Measurements from ENCODE around the gene NOA1.
A peak's percentile ranks its signal among the peaks of the same experiment; 100 is the strongest.

The NOA1 gene

GRCh38 chr4:56977321-56978012 lies at the start of gene NOA1:
NOA1 (minus strand) TSS chr4:56977606; CDS start chr4:56977585, 21 bp downstream.
- peak; percentile 99 for DNase-seq

GRCh38 chr4:57023104-57023503 lies 45.7 kb upstream of the NOA1 start:
- no peak for DNase-seq

GRCh38 chr4:57020467-57021101 lies 43.2 kb upstream of the NOA1 start:
- DNase-seq, result no peak

- DNase-seq, result no peak
These were observed 41.6 kb upstream of the NOA1 start for GRCh38 chr4:57018980-57019379.

- no peak for DNase-seq
These were observed 36.2 kb upstream of the NOA1 start for GRCh38 chr4:57013543-57014120.

GRCh38 chr4:56999751-57000150 lies 22.3 kb upstream of the NOA1 start:
- DNase-seq, result no peak

- no peak for DNase-seq
These were observed 18.1 kb upstream of the NOA1 start for GRCh38 chr4:56995525-56995924.

GRCh38 chr4:56990109-56990905 lies 12.9 kb upstream of the NOA1 start:
- DNase-seq, result no peak

GRCh38 chr4:56986952-56987351 lies 9.5 kb upstream of the NOA1 start:
- DNase-seq, result no peak

- DNase-seq, result no peak
These were observed 8.8 kb upstream of the NOA1 start for GRCh38 chr4:56986192-56986591.

GRCh38 chr4:56981795-56982201 lies 4.4 kb upstream of the NOA1 start:
- peak; percentile 38 for DNase-seq

- peak; percentile 77 for DNase-seq
These were observed 2.1 kb upstream of the NOA1 start for GRCh38 chr4:56979421-56980072.

- DNase-seq, result peak; percentile 98
These were observed 1.4 kb upstream of the NOA1 start, which contains the start of gene POLR2B for GRCh38 chr4:56978750-56979303. POLR2B (plus strand) TSS chr4:56978896; CDS start chr4:56978986, 90 bp downstream.

- peak; percentile 51 for DNase-seq
These were observed 527 bp downstream of the NOA1 start for GRCh38 chr4:56976837-56977320.

- no peak for DNase-seq
These were observed 1.0 kb downstream of the NOA1 start for GRCh38 chr4:56976283-56976836.

GRCh38 chr4:56973336-56973735 lies 4.1 kb downstream of the NOA1 start:
- DNase-seq, result no peak

GRCh38 chr4:56972809-56973208 lies 4.6 kb downstream of the NOA1 start:
- peak; percentile 48 for DNase-seq

GRCh38 chr4:56972389-56972788 lies 5.0 kb downstream of the NOA1 start:
- peak; percentile 27 for DNase-seq

- DNase-seq, result peak; percentile 40
These were observed 6.0 kb downstream of the NOA1 start for GRCh38 chr4:56971383-56971782.

GRCh38 chr4:56961107-56961500 lies 16.3 kb downstream of the NOA1 start:
- DNase-seq, result no peak

GRCh38 chr4:56959100-56959499 lies 18.3 kb downstream of the NOA1 start:
- no peak for DNase-seq

- DNase-seq, result no peak
These were observed 19.3 kb downstream of the NOA1 start for GRCh38 chr4:56958111-56958517.

Measured in activated CD4-positive, alpha-beta T cell treated with anti-CD3 and anti-CD28 coated beads, Interleukin-10, Interleukin-2, amounts not matched to agents 100 ng/mL and 50 ng/mL, durations not matched to agents 16 hours and 8 hours (primary cell).